ENCODE data around the gene TMC6. TPM values are rescaled to one million over a fixed set of nuclear protein-coding genes. Genes with fewer than 3 reads are reported as not detected.
"Not testable (repeated sequence)": the region's sequence is repeated elsewhere in the genome, so short reads cannot be mapped to it uniquely, and the experiment has no call there.

TMC6 gene
- total RNA-seq, 2 donors from 2014 or later = 36.1 to 65.2 TPM

DNA sequence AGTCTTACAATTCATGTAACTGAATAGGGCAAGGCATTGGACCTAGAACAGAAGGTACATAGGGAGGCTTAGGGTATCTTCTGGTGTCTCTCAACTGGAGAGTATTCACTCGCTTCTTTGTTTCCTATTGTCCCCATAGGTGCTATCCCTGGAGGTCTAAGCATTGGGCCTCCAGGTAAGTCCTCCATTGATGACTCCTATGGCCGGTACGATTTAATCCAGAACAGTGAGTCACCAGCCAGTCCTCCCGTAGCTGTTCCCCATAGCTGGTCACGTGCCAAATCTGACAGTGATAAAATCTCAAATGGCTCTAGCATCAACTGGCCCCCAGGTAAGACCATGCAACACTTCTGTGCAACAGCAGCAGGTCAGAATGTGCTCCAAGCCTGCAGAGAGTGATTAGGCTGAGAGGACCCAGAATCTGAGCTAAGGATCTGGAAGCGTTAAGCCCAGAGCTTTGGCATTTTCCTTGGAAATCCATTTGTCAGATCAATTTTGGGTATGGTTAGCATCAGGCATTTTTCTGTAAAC is 35.7 kb downstream of the TMC6 start:
- Histone ChIP-seq H3K4me3 (no peak overlapping the region), H3K36me3 (peaks cover 0 to 9% of the 10 kb centered on the region in 2 donors), H3K9me3 (no peaks in the 10 kb centered on the region), H3K27ac (no peak overlapping the region), H3K27me3 (replicated peaks; ENCODE audit: insufficient read depth) (no peaks in the 10 kb centered on the region), H3K4me1 (replicated peaks) (no peaks in the 10 kb centered on the region)
- DNase-seq (ENCODE audit: low spot score) = no peak
- intact Hi-C loops (cut with DNase I) = no loop called here
- 63% methylated on average over 6 of the region's 6 CpGs for WGBS
- TF ChIP-seq, protein P1, sequence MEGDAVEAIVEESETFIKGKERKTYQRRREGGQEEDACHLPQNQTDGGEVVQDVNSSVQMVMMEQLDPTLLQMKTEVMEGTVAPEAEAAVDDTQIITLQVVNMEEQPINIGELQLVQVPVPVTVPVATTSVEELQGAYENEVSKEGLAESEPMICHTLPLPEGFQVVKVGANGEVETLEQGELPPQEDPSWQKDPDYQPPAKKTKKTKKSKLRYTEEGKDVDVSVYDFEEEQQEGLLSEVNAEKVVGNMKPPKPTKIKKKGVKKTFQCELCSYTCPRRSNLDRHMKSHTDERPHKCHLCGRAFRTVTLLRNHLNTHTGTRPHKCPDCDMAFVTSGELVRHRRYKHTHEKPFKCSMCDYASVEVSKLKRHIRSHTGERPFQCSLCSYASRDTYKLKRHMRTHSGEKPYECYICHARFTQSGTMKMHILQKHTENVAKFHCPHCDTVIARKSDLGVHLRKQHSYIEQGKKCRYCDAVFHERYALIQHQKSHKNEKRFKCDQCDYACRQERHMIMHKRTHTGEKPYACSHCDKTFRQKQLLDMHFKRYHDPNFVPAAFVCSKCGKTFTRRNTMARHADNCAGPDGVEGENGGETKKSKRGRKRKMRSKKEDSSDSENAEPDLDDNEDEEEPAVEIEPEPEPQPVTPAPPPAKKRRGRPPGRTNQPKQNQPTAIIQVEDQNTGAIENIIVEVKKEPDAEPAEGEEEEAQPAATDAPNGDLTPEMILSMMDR (IDR thresholded peaks at IDR 0.05) = no peak
- TF ChIP-seq POLR2AphosphoS5 (IDR thresholded peaks at IDR 0.05) = no peak
- no peak for TF ChIP-seq POLR2A (IDR thresholded peaks at IDR 0.05)

DNA sequence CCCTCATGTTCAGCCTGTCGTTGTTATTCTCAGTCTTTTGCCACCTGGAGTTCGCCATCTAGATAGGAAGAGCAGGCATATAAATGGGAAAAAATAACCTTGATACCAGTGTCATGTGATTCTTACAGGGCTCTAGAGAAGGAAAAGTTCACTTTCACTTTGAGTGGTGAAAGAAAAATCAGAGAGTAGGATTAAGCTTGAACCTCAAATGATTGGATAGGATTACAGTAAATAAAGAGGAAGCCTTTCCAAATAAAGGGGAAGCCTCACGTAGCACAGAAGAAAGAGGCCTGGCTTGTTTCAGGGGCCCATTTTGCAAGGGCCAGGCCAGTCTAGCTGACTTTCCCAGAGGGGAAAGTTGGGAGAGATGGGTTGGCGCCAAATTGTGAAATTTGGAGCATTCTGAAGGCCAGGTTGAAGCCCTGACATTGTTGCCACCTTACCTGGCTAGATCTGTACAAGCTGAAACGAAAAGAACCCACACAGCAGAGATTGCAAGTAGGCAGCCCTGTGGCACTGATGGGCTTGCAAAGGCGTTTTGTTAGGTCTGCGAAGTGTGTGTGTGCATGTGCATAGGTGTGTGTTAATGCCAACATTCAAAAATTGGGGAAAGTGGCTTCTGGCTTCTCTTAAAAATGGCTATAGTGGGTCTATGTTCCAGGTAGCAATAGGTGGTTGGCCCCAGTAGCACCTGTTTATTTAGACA is 38.8 kb downstream of the TMC6 start:
- intact Hi-C loops (cut with DNase I) = no loop called here
- 76% methylated on average over 7 of the region's 7 CpGs for WGBS
- no peaks in the 10 kb centered on the region for H3K4me1 ChIP-seq (replicated peaks)
- peaks cover 0 to 8% of the 10 kb centered on the region in 2 donors for H3K36me3 ChIP-seq
- H3K27me3 ChIP-seq (replicated peaks; ENCODE audit: insufficient read depth) = no peaks in the 10 kb centered on the region
- no peak overlapping the region for H3K4me3 ChIP-seq
- H3K9me3 ChIP-seq = no peaks in the 10 kb centered on the region
- H3K27ac ChIP-seq = no peak overlapping the region
- DNase-seq (ENCODE audit: low spot score) = no peak
- TF ChIP-seq, protein P1 (IDR thresholded peaks at IDR 0.05) = no peak
- TF ChIP-seq POLR2A (IDR thresholded peaks at IDR 0.05) = no peak
- no peak for TF ChIP-seq POLR2AphosphoS5 (IDR thresholded peaks at IDR 0.05)

DNA sequence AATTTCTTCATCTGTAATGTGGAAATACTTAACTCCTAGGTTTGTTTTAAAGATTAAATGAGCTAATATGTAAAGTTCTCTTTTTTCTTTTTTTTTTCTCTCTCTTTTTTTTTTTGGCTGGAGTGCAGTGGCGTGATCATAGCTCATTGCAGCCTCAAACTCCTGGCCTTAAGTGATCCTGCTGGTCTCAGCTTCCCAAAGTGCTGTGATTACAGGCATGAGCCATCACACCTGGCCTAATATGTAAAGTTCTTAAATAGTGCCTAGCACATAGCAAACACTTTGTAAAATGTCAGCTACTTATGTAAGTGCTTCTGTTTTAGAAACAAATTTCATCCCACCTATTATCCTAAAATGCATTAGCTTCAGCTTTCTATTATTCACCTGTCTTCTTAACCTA is 40.0 kb downstream of the TMC6 start:
- Histone ChIP-seq H3K27me3 (replicated peaks; ENCODE audit: insufficient read depth) (no peaks in the 10 kb centered on the region), H3K4me3 (no peak overlapping the region), H3K36me3 (peaks cover 0 to 8% of the 10 kb centered on the region in 2 donors), H3K9me3 (no peaks in the 10 kb centered on the region), H3K27ac (no peak overlapping the region), H3K4me1 (replicated peaks) (no peaks in the 10 kb centered on the region)
- WGBS = 83% methylated on average over 1 of the region's 1 CpG
- no peak for DNase-seq (ENCODE audit: low spot score)
- intact Hi-C loops (cut with DNase I) = no loop called here
- no peak for TF ChIP-seq POLR2AphosphoS5 (IDR thresholded peaks at IDR 0.05)
- TF ChIP-seq, protein P1 (IDR thresholded peaks at IDR 0.05) = no peak
- no peak for TF ChIP-seq POLR2A (IDR thresholded peaks at IDR 0.05)

DNA sequence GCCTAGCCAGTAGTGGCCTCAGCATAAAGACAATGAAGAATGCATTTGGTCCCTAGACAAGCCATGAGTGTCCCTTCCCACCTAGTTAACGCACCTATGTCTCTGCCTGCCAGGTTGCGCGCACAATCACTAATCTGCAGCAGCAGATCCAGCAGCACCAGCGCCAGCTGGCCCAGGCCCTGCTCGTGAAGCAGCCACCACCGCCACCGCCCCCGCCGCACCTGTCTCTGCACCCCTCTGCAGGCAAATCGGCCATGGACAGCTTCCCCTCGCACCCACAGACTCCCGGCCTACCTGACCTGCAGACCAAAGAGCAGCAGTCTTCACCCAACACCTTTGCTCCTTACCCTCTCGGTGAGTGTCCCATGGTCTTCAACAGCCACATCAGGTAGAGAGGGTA is 41.8 kb downstream of the TMC6 start:
- WGBS = 93% methylated on average over 13 of the region's 13 CpGs
- DNase-seq (ENCODE audit: low spot score) = no peak
- H3K4me3 ChIP-seq = no peak overlapping the region
- H3K27ac ChIP-seq = no peak overlapping the region
- TF ChIP-seq POLR2A (IDR thresholded peaks at IDR 0.05) (no peak), POLR2AphosphoS5 (IDR thresholded peaks at IDR 0.05) (no peak)
- TF ChIP-seq, protein P1 (IDR thresholded peaks at IDR 0.05) = no peak
- no peaks in the 10 kb centered on the region for H3K9me3 ChIP-seq
- peaks cover 0 to 13% of the 10 kb centered on the region in 2 donors for H3K36me3 ChIP-seq
- H3K4me1 ChIP-seq (replicated peaks) = no peaks in the 10 kb centered on the region
- intact Hi-C loops (cut with DNase I) = no loop called here
- no peaks in the 10 kb centered on the region for H3K27me3 ChIP-seq (replicated peaks; ENCODE audit: insufficient read depth)

DNA sequence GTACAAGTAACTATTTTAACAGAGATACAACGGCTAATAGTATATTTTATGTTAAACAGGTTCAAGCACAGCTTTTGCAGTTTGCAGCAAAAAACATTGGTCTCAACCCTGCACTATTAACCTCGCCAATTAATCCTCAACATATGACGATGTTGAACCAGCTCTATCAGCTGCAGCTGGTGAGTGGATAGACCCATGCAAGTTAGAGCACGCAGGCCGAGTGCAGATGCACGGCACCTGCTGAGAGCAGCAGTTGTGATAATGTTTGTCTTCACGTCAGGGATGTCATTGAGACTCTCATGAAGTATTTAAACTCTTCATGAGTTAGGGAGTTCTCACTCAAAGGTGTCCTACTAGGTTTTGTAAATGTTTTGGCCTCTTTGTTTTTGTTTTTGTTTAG is 45.6 kb downstream of the TMC6 start:
- no peaks in the 10 kb centered on the region for H3K9me3 ChIP-seq
- H3K4me3 ChIP-seq = no peak overlapping the region
- no peaks in the 10 kb centered on the region for H3K4me1 ChIP-seq (replicated peaks)
- H3K27me3 ChIP-seq (replicated peaks; ENCODE audit: insufficient read depth) = no peaks in the 10 kb centered on the region
- no peak overlapping the region for H3K27ac ChIP-seq
- WGBS = 61% methylated on average over 7 of the region's 7 CpGs
- TF ChIP-seq, protein P1 (IDR thresholded peaks at IDR 0.05) = no peak
- TF ChIP-seq POLR2AphosphoS5 (IDR thresholded peaks at IDR 0.05) (no peak), POLR2A (IDR thresholded peaks at IDR 0.05) (no peak)
- no peak for DNase-seq (ENCODE audit: low spot score)
- intact Hi-C loops (cut with DNase I) = no loop called here
- H3K36me3 ChIP-seq = peaks cover 0 to 13% of the 10 kb centered on the region in 2 donors

DNA sequence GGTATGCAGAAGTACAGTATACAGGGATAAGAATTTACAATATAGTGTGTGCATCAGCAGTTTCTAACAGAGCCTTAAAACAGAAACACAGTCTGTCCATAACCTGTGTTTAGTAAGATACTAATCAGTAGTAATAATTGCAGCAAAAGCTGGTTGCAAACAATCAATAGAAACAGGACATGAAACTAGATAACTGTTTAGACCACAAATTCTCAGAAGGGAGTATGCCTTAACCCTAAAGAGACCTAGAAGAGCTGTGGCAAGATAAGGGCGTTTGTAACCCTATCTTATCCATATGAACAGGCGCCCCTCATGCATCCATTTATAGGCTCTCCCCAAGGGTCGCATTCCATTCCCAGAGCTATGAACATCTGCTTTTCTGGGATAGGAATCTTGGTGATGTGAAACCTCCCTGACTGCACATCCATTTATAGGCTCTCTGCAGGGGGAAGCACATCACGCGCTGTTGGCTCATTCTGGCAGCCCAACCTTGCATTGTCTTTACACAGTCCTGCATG is 46.1 kb downstream of the TMC6 start:
- intact Hi-C loops (cut with DNase I); H3K27me3 ChIP-seq (replicated peaks; ENCODE audit: insufficient read depth): not testable (repeated sequence)

More for the DNA sequence above, 46.1 kb downstream of the TMC6 start:
- not testable (repeated sequence) for H3K9me3 ChIP-seq; DNase-seq (ENCODE audit: low spot score); H3K4me1 ChIP-seq (replicated peaks); H3K4me3 ChIP-seq; H3K27ac ChIP-seq
- peaks cover 0 to 13% of the 10 kb centered on the region in 2 donors for H3K36me3 ChIP-seq
- 63% methylated on average over 5 of the region's 5 CpGs for whole genome bisulfite sequencing
